ENCODE measurements around the gene ARHGEF3. TPM values are rescaled to one million over a fixed set of nuclear protein-coding genes. Genes with fewer than 3 reads are reported as not detected.

The ARHGEF3 gene
- total RNA-seq, 1 experiment from 2014 or later = 7.9 TPM

DNA sequence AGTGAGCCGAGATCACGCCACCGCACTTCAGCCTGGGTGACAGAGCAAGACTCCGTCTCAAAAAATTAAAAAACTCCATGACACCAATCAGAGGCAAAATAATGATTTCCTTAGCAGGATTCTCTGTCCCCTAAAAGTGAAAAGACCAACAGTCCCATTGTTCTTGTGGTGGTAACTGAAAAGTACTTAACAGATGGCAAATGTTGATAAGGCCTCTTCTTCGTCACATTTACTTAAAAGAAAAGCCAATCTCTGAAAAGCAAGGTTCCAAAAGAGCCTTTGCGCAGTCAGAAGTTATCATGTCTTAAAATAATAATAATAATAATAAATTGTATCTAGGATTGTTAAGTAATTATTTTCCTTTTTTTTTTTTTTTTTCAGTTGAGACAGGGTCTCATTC, 62.7 kb downstream of the ARHGEF3 start (continued):
- no peak for TF ChIP-seq ZNF416 (CRISPR knock-in tag; IDR thresholded peaks at IDR 0.05)
- no peak for TF ChIP-seq IRF2 (CRISPR knock-in tag; IDR thresholded peaks at IDR 0.05; ENCODE audit: borderline replicate concordance, low read depth)
- no peak for TF ChIP-seq TP53 (CRISPR knock-in tag; IDR thresholded peaks at IDR 0.05)
- TF ChIP-seq, protein P1, sequence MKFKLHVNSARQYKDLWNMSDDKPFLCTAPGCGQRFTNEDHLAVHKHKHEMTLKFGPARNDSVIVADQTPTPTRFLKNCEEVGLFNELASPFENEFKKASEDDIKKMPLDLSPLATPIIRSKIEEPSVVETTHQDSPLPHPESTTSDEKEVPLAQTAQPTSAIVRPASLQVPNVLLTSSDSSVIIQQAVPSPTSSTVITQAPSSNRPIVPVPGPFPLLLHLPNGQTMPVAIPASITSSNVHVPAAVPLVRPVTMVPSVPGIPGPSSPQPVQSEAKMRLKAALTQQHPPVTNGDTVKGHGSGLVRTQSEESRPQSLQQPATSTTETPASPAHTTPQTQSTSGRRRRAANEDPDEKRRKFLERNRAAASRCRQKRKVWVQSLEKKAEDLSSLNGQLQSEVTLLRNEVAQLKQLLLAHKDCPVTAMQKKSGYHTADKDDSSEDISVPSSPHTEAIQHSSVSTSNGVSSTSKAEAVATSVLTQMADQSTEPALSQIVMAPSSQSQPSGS (CRISPR knock-in tag; IDR thresholded peaks at IDR 0.05; ENCODE audit: borderline replicate concordance, low read depth) = no peak
- TF ChIP-seq CREM (CRISPR knock-in tag; IDR thresholded peaks at IDR 0.05) = no peak
- TF ChIP-seq, protein P2, sequence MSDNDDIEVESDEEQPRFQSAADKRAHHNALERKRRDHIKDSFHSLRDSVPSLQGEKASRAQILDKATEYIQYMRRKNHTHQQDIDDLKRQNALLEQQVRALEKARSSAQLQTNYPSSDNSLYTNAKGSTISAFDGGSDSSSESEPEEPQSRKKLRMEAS (CRISPR knock-in tag; IDR thresholded peaks at IDR 0.05) = no peak
- no peak for TF ChIP-seq MYBL2 (CRISPR knock-in tag; IDR thresholded peaks at IDR 0.05)

DNA sequence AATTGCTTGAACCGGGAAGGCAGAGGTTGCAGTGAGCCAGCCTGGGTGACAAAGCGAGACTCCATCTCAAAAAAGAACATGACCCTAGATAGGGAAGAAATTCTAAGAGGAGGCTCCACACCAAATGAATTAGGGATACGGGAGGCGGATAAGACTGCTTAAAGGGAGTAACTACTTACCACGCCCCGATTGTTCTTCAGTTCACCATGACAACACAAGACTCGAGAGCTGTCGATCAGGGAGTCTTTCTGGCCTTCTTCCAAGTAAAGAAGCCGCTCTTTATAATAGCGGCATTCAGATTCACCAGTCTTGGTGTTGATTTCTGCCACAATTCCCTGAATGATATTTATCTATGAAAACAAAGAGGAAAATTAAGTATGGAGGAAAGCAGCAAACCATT, 64.7 kb downstream of the ARHGEF3 start:
- H3K27me3 Mint-ChIP-seq (ENCODE audit: low read depth) = no peaks in the 10 kb centered on the region
- ChIA-PET CTCF (interaction anchor here (1.7 kb wide), 1 partner anchor 252 kb away, joined by 4 read pairs; no protein-coding TSS in a partner anchor), POLR2A (no interaction called here)
- H3K27ac Mint-ChIP-seq = no peak overlapping the region
- ATAC-seq (no peak), DNase-seq (ENCODE audit: low spot score) (no peak)
- H3K4me3 Mint-ChIP-seq = no peak overlapping the region
- H3K36me3 Mint-ChIP-seq = no peaks in the 10 kb centered on the region
- H3K9me3 Mint-ChIP-seq = no peaks in the 10 kb centered on the region
- peaks cover 3% of the 10 kb centered on the region for H3K4me1 Mint-ChIP-seq
- TF ChIP-seq NR2C2 (CRISPR knock-in tag; IDR thresholded peaks at IDR 0.05) (no peak), MXD4 (CRISPR knock-in tag; IDR thresholded peaks at IDR 0.05; ENCODE audit: borderline replicate concordance) (no peak), HMGA2 (CRISPR knock-in tag; IDR thresholded peaks at IDR 0.05) (no peak), SMAD3 (CRISPR knock-in tag; IDR thresholded peaks at IDR 0.05; ENCODE audit: borderline replicate concordance) (no peak), SOX15 (CRISPR knock-in tag; IDR thresholded peaks at IDR 0.05) (no peak), ESRRA (CRISPR knock-in tag; IDR thresholded peaks at IDR 0.05; ENCODE audit: borderline replicate concordance) (no peak)
- TF ChIP-seq, protein P3, sequence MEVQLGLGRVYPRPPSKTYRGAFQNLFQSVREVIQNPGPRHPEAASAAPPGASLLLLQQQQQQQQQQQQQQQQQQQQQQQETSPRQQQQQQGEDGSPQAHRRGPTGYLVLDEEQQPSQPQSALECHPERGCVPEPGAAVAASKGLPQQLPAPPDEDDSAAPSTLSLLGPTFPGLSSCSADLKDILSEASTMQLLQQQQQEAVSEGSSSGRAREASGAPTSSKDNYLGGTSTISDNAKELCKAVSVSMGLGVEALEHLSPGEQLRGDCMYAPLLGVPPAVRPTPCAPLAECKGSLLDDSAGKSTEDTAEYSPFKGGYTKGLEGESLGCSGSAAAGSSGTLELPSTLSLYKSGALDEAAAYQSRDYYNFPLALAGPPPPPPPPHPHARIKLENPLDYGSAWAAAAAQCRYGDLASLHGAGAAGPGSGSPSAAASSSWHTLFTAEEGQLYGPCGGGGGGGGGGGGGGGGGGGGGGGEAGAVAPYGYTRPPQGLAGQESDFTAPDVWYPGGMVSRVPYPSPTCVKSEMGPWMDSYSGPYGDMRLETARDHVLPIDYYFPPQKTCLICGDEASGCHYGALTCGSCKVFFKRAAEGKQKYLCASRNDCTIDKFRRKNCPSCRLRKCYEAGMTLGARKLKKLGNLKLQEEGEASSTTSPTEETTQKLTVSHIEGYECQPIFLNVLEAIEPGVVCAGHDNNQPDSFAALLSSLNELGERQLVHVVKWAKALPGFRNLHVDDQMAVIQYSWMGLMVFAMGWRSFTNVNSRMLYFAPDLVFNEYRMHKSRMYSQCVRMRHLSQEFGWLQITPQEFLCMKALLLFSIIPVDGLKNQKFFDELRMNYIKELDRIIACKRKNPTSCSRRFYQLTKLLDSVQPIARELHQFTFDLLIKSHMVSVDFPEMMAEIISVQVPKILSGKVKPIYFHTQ (CRISPR knock-in tag; IDR thresholded peaks at IDR 0.05) = no peak
- TF ChIP-seq, protein P4, sequence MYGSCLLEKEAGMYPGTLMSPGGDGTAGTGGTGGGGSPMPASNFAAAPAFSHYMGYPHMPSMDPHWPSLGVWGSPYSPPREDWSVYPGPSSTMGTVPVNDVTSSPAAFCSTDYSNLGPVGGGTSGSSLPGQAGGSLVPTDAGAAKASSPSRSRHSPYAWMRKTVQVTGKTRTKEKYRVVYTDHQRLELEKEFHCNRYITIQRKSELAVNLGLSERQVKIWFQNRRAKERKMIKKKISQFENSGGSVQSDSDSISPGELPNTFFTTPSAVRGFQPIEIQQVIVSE (CRISPR knock-in tag; IDR thresholded peaks at IDR 0.05; ENCODE audit: borderline replicate concordance) = no peak
- TF ChIP-seq, protein P1 (CRISPR knock-in tag; IDR thresholded peaks at IDR 0.05; ENCODE audit: borderline replicate concordance, low read depth) = no peak
- TF ChIP-seq, protein P5, sequence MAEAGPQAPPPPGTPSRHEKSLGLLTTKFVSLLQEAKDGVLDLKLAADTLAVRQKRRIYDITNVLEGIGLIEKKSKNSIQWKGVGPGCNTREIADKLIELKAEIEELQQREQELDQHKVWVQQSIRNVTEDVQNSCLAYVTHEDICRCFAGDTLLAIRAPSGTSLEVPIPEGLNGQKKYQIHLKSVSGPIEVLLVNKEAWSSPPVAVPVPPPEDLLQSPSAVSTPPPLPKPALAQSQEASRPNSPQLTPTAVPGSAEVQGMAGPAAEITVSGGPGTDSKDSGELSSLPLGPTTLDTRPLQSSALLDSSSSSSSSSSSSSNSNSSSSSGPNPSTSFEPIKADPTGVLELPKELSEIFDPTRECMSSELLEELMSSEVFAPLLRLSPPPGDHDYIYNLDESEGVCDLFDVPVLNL (CRISPR knock-in tag; IDR thresholded peaks at IDR 0.05; ENCODE audit: borderline replicate concordance, low read depth) = no peak
- TF ChIP-seq, protein P6, sequence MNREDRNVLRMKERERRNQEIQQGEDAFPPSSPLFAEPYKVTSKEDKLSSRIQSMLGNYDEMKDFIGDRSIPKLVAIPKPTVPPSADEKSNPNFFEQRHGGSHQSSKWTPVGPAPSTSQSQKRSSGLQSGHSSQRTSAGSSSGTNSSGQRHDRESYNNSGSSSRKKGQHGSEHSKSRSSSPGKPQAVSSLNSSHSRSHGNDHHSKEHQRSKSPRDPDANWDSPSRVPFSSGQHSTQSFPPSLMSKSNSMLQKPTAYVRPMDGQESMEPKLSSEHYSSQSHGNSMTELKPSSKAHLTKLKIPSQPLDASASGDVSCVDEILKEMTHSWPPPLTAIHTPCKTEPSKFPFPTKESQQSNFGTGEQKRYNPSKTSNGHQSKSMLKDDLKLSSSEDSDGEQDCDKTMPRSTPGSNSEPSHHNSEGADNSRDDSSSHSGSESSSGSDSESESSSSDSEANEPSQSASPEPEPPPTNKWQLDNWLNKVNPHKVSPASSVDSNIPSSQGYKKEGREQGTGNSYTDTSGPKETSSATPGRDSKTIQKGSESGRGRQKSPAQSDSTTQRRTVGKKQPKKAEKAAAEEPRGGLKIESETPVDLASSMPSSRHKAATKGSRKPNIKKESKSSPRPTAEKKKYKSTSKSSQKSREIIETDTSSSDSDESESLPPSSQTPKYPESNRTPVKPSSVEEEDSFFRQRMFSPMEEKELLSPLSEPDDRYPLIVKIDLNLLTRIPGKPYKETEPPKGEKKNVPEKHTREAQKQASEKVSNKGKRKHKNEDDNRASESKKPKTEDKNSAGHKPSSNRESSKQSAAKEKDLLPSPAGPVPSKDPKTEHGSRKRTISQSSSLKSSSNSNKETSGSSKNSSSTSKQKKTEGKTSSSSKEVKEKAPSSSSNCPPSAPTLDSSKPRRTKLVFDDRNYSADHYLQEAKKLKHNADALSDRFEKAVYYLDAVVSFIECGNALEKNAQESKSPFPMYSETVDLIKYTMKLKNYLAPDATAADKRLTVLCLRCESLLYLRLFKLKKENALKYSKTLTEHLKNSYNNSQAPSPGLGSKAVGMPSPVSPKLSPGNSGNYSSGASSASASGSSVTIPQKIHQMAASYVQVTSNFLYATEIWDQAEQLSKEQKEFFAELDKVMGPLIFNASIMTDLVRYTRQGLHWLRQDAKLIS (CRISPR knock-in tag; IDR thresholded peaks at IDR 0.05; ENCODE audit: borderline replicate concordance) = no peak
- TF ChIP-seq, protein P7, sequence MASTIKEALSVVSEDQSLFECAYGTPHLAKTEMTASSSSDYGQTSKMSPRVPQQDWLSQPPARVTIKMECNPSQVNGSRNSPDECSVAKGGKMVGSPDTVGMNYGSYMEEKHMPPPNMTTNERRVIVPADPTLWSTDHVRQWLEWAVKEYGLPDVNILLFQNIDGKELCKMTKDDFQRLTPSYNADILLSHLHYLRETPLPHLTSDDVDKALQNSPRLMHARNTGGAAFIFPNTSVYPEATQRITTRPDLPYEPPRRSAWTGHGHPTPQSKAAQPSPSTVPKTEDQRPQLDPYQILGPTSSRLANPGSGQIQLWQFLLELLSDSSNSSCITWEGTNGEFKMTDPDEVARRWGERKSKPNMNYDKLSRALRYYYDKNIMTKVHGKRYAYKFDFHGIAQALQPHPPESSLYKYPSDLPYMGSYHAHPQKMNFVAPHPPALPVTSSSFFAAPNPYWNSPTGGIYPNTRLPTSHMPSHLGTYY (CRISPR knock-in tag; IDR thresholded peaks at IDR 0.05) = no peak
- TF ChIP-seq, protein P8, sequence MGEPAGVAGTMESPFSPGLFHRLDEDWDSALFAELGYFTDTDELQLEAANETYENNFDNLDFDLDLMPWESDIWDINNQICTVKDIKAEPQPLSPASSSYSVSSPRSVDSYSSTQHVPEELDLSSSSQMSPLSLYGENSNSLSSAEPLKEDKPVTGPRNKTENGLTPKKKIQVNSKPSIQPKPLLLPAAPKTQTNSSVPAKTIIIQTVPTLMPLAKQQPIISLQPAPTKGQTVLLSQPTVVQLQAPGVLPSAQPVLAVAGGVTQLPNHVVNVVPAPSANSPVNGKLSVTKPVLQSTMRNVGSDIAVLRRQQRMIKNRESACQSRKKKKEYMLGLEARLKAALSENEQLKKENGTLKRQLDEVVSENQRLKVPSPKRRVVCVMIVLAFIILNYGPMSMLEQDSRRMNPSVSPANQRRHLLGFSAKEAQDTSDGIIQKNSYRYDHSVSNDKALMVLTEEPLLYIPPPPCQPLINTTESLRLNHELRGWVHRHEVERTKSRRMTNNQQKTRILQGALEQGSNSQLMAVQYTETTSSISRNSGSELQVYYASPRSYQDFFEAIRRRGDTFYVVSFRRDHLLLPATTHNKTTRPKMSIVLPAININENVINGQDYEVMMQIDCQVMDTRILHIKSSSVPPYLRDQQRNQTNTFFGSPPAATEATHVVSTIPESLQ (CRISPR knock-in tag; IDR thresholded peaks at IDR 0.05) = no peak
- TF ChIP-seq, protein P9, sequence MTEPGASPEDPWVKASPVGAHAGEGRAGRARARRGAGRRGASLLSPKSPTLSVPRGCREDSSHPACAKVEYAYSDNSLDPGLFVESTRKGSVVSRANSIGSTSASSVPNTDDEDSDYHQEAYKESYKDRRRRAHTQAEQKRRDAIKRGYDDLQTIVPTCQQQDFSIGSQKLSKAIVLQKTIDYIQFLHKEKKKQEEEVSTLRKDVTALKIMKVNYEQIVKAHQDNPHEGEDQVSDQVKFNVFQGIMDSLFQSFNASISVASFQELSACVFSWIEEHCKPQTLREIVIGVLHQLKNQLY (CRISPR knock-in tag; IDR thresholded peaks at IDR 0.05) = no peak

Measured in WTC11 (cell line).